Neural progenitor cell (in vitro differentiated cells): ENCODE results near the gene LOXL1.

Source experiments
- CTCF ChIP-seq: fragments of 200-600 bp; sonication (generic); IDR thresholded peaks from 2 replicates; pipeline ENCODE4 v1.5.1; 2017; ENCODE audit warnings: antibody characterized with exemption, mild to moderate bottlenecking
- EZH2 ChIP-seq: fragments of 200-600 bp; sonication (generic); IDR thresholded peaks from 2 replicates; pipeline ENCODE4 v1.6.1; 2017; ENCODE audit warnings: antibody characterized with exemption, mild to moderate bottlenecking, moderate library complexity

GRCh38 chr15:73968461-73968860, 42.2 kb downstream of the LOXL1 start:
- TF ChIP-seq CTCF (no peak), EZH2 (no peak)
